ENCODE results near the gene NRG3. TPM values are rescaled to one million over a fixed set of nuclear protein-coding genes. Genes with fewer than 3 reads are reported as not detected.

NRG3 gene
- total RNA-seq, 2 donors from 2014 or later = 0.41 TPM; not detected in 1

- no peak for ATAC-seq (ENCODE audit: insufficient number of reproducible peaks, low FRiP score, low read depth)
- Histone ChIP-seq H3K36me3 (no peaks in the 10 kb centered on the region), H3K4me1 (ENCODE audit: control insufficient read depth in 1 of 2, low read depth in 2 of 2) (peaks cover 4 to 12% of the 10 kb centered on the region in 2 donors)
Observed at GRCh38 chr10:82581940-82582339, 706.9 kb downstream of the NRG3 start.

GRCh38 chr10:82591421-82591820, 716.4 kb downstream of the NRG3 start:
- no peak for ATAC-seq (ENCODE audit: insufficient number of reproducible peaks, low FRiP score, low read depth)

More at GRCh38 chr10:82581940-82582339, 706.9 kb downstream of the NRG3 start:
- TF ChIP-seq CTCF (IDR thresholded peaks at IDR 0.05) = no peak
- no peaks in the 10 kb centered on the region for H3K27me3 ChIP-seq (replicated peaks; ENCODE audit: insufficient read depth)
- H3K4me3 ChIP-seq = no peak overlapping the region
- H3K9me3 ChIP-seq = no peaks in the 10 kb centered on the region
- no peak for DNase-seq (ENCODE audit: low spot score)
- H3K27ac ChIP-seq = no peak overlapping the region

GRCh38 chr10:82597840-82598239, 722.8 kb downstream of the NRG3 start:
- TF ChIP-seq CTCF (IDR thresholded peaks at IDR 0.05) = no peak
- H3K27me3 ChIP-seq (replicated peaks; ENCODE audit: insufficient read depth) = no peaks in the 10 kb centered on the region
- DNase-seq (ENCODE audit: low spot score) (no peak), ATAC-seq (ENCODE audit: insufficient number of reproducible peaks, low FRiP score, low read depth) (no peak)
- H3K4me3 ChIP-seq = no peak overlapping the region
- no peaks in the 10 kb centered on the region for H3K9me3 ChIP-seq
- no peaks in the 10 kb centered on the region for H3K36me3 ChIP-seq
- no peaks in the 10 kb centered on the region for H3K4me1 ChIP-seq (ENCODE audit: control insufficient read depth in 1 of 2, low read depth in 2 of 2)
- no peak overlapping the region for H3K27ac ChIP-seq

More at GRCh38 chr10:82591421-82591820, 716.4 kb downstream of the NRG3 start:
- no peaks in the 10 kb centered on the region for H3K4me1 ChIP-seq (ENCODE audit: control insufficient read depth in 1 of 2, low read depth in 2 of 2)
- no peaks in the 10 kb centered on the region for H3K9me3 ChIP-seq
- DNase-seq (ENCODE audit: low spot score) = no peak
- H3K27me3 ChIP-seq (replicated peaks; ENCODE audit: insufficient read depth) = no peaks in the 10 kb centered on the region
- H3K36me3 ChIP-seq = no peaks in the 10 kb centered on the region
- H3K4me3 ChIP-seq = no peak overlapping the region
- no peak for TF ChIP-seq CTCF (IDR thresholded peaks at IDR 0.05)
- H3K27ac ChIP-seq = no peak overlapping the region

GRCh38 chr10:82609845-82610244, 734.9 kb downstream of the NRG3 start:
- Histone ChIP-seq H3K27me3 (replicated peaks; ENCODE audit: insufficient read depth) (no peaks in the 10 kb centered on the region), H3K4me3 (no peak overlapping the region), H3K36me3 (no peaks in the 10 kb centered on the region), H3K4me1 (ENCODE audit: control insufficient read depth in 1 of 2, low read depth in 2 of 2) (no peaks in the 10 kb centered on the region), H3K9me3 (peaks cover 3% of the 10 kb centered on the region), H3K27ac (no peak overlapping the region)
- TF ChIP-seq CTCF (IDR thresholded peaks at IDR 0.05) = no peak
- ATAC-seq (ENCODE audit: insufficient number of reproducible peaks, low FRiP score, low read depth) (no peak), DNase-seq (ENCODE audit: low spot score) (no peak)

- ATAC-seq (ENCODE audit: insufficient number of reproducible peaks, low FRiP score, low read depth) (no peak), DNase-seq (ENCODE audit: low spot score) (no peak)
- Histone ChIP-seq H3K27me3 (replicated peaks; ENCODE audit: insufficient read depth) (no peaks in the 10 kb centered on the region), H3K4me1 (ENCODE audit: control insufficient read depth in 1 of 2, low read depth in 2 of 2) (no peaks in the 10 kb centered on the region), H3K27ac (no peak overlapping the region), H3K4me3 (no peak overlapping the region), H3K36me3 (no peaks in the 10 kb centered on the region), H3K9me3 (no peaks in the 10 kb centered on the region)
- no peak for TF ChIP-seq CTCF (IDR thresholded peaks at IDR 0.05)
Observed at GRCh38 chr10:82618007-82618406, 743.0 kb downstream of the NRG3 start.

Data from thoracic aorta (tissue), 2 donors.